H1 (cell line): ENCODE data around the gene TDRD9. TPM values are rescaled to one million over a fixed set of nuclear protein-coding genes. Genes with fewer than 3 reads are reported as not detected.

Experiments used
- CTCF ChIA-PET: fragments of 300-600 bp; sonication (Branson Sonifier 250); formaldehyde crosslinking; loops from one replicate; lab custom pipeline; 2021; ENCODE audit not compliant: partially characterized antibody; lab: Charles Lee
- POLR2A ChIA-PET: fragments of 300-600 bp; sonication (Branson Sonifier 250); formaldehyde crosslinking; loops from one replicate; lab custom pipeline; 2021; ENCODE audit warnings: inconsistent platforms; ENCODE audit not compliant: partially characterized antibody; lab: Charles Lee
- DNase-seq, 2 experiments: peaks; one replicate each; pipeline versions ENCODE4 v3.0.0 to v3.0.0-alpha.2; 2010 to 2022; ENCODE audit warnings: low spot score in 2 of 2, low read depth in 1 of 2, mixed read lengths in 1 of 2
- FAIRE-seq: peaks from 2 replicates; lab custom pipeline; 2011; peaks lifted over from hg19 to GRCh38; lab: Jason Lieb, UNC
- H2AFZ ChIP-seq: 2 replicates; pipeline ENCODE4 v1.8.1; 2012; ENCODE audit warnings: low read length, inconsistent platforms
- H2AK5ac ChIP-seq: 2 replicates; pipeline ENCODE4 v1.6.1; 2013; ENCODE audit warnings: low read depth, low read length
- H2BK120ac ChIP-seq: replicated peaks from 2 replicates; pipeline ENCODE3; 2013; ENCODE audit warnings: low read depth, low read length, inconsistent platforms
- H2BK12ac ChIP-seq: 2 replicates; pipeline ENCODE4 v1.6.1; 2013; ENCODE audit warnings: low read depth, low read length
- H2BK15ac ChIP-seq: 2 replicates; pipeline ENCODE4 v1.6.1; 2013; ENCODE audit warnings: low read length
- H2BK20ac ChIP-seq: 2 replicates; pipeline ENCODE4 v1.6.1; 2013; ENCODE audit warnings: low read length
- H2BK5ac ChIP-seq: 2 replicates; pipeline ENCODE4 v1.6.1; 2013; ENCODE audit warnings: low read depth, low read length
- H3K14ac ChIP-seq: 2 replicates; pipeline ENCODE4 v1.6.1; 2013; ENCODE audit warnings: inconsistent platforms; ENCODE audit not compliant: insufficient read length
- H3K18ac ChIP-seq: 2 replicates; pipeline ENCODE4 v1.6.1; 2013; ENCODE audit warnings: low read length; ENCODE audit errors: extremely low read depth
- H3K23ac ChIP-seq: 2 replicates; pipeline ENCODE4 v1.6.1; 2013; ENCODE audit warnings: inconsistent platforms; ENCODE audit not compliant: insufficient read length
- H3K23me2 ChIP-seq: 2 replicates; pipeline ENCODE4 v1.6.1; 2013; ENCODE audit warnings: low read depth, low read length
- H3K27ac ChIP-seq: 2 replicates; pipeline ENCODE4 v1.6.1; 2011; ENCODE audit warnings: low read depth, low read length, inconsistent platforms
- H3K27me3 ChIP-seq, 4 experiments: replicated peaks in 1 of 4; 1 replicate in 1 of 4; 2 replicates in 3 of 4; pipeline versions ENCODE4 v1.6.1 to v1.8.1; 2011 to 2013; ENCODE audit warnings: low read length in 3 of 4, mild to moderate bottlenecking in 3 of 4, inconsistent platforms in 2 of 4, mixed read lengths in 2 of 4, moderate library complexity in 1 of 4; ENCODE audit not compliant: control insufficient read depth in 3 of 4, insufficient read depth in 3 of 4; ENCODE audit errors: extremely low read depth in 1 of 4
- H3K36me3 ChIP-seq, 4 experiments: 2 replicates each; pipeline versions ENCODE4 v1.6.1 to v1.8.1; 2011 to 2013; ENCODE audit warnings: mild to moderate bottlenecking in 4 of 4, low read length in 3 of 4, moderate library complexity in 2 of 4, control low read depth in 1 of 4, inconsistent platforms in 1 of 4; ENCODE audit not compliant: insufficient read depth in 4 of 4, control insufficient read depth in 2 of 4
- H3K4ac ChIP-seq: replicated peaks from 2 replicates; pipeline ENCODE3; 2013; ENCODE audit warnings: low read length, low read depth, mixed read lengths, inconsistent platforms; ENCODE audit not compliant: insufficient read length
- H3K4me1 ChIP-seq, 4 experiments: replicated peaks in 1 of 4; 1 replicate in 1 of 4; 2 replicates in 3 of 4; pipeline versions ENCODE4 v1.6.1 to v1.8.1; 2011 to 2013; ENCODE audit warnings: low read length in 3 of 4, inconsistent platforms in 2 of 4, mixed read lengths in 1 of 4; ENCODE audit not compliant: insufficient read depth in 4 of 4, control insufficient read depth in 3 of 4
- H3K4me2 ChIP-seq, 2 experiments: 2 replicates each; pipeline versions ENCODE4 v1.6.1 to v1.8.1; 2011 to 2013; ENCODE audit warnings: low read depth in 2 of 2, low read length in 2 of 2, control low read depth in 1 of 2, inconsistent platforms in 1 of 2, mild to moderate bottlenecking in 1 of 2; ENCODE audit not compliant: insufficient read depth in 1 of 2
- H3K4me3 ChIP-seq, 4 experiments: fragments of 200-600, 300-600 bp in 1 of 4; sonication (generic), shearing (Covaris generic), sonication (Bioruptor Twin) in 1 of 4; 2 replicates each; pipeline versions ENCODE4 v1.5.1 to v1.8.1; 2011 to 2016; ENCODE audit warnings: low read length in 4 of 4, low read depth in 3 of 4, control low read depth in 2 of 4, inconsistent platforms in 2 of 4, mild to moderate bottlenecking in 2 of 4, mixed read lengths in 1 of 4, moderate library complexity in 1 of 4; ENCODE audit not compliant: insufficient read depth in 2 of 4; ENCODE audit errors: extremely low read depth in 1 of 4
- H3K56ac ChIP-seq: replicated peaks from 2 replicates; pipeline ENCODE3; 2013; ENCODE audit warnings: low read depth, mild to moderate bottlenecking, mixed read lengths, low read length, inconsistent platforms; ENCODE audit not compliant: insufficient read length
- H3K79me1 ChIP-seq: 2 replicates; pipeline ENCODE4 v1.6.1; 2013; ENCODE audit warnings: low read depth, low read length, control low read depth
- H3K79me2 ChIP-seq, 2 experiments: 2 replicates each; pipeline versions ENCODE4 v1.6.1 to v1.8.1; 2012 to 2013; ENCODE audit warnings: low read length in 2 of 2, mild to moderate bottlenecking in 2 of 2, inconsistent platforms in 1 of 2; ENCODE audit not compliant: insufficient read depth in 2 of 2, control insufficient read depth in 1 of 2
- H3K9ac ChIP-seq, 4 experiments: replicated peaks in 1 of 4; 1 replicate in 1 of 4; 2 replicates in 3 of 4; pipeline versions ENCODE4 v1.6.1 to v1.8.1; 2011 to 2013; ENCODE audit warnings: low read depth in 3 of 4, low read length in 3 of 4, control low read depth in 2 of 4, mild to moderate bottlenecking in 2 of 4, moderate library complexity in 2 of 4, inconsistent platforms in 1 of 4; ENCODE audit errors: extremely low read depth in 1 of 4
- H3K9me3 ChIP-seq, 2 experiments: 2 replicates each; pipeline versions ENCODE4 v1.6.1 to v1.8.1; 2012 to 2013; ENCODE audit warnings: mild to moderate bottlenecking in 2 of 2, moderate library complexity in 2 of 2, control low read depth in 1 of 2, inconsistent platforms in 1 of 2, low read depth in 1 of 2, low read length in 1 of 2, mixed read lengths in 1 of 2; ENCODE audit not compliant: insufficient read depth in 2 of 2
- H4K20me1 ChIP-seq, 2 experiments: replicated peaks in 1 of 2; 2 replicates each; pipeline versions ENCODE3 to v1.8.1; 2011 to 2013; ENCODE audit warnings: inconsistent platforms in 2 of 2, low read length in 2 of 2, mild to moderate bottlenecking in 1 of 2; ENCODE audit not compliant: insufficient read depth in 2 of 2, control insufficient read depth in 1 of 2
- H4K5ac ChIP-seq: 2 replicates; pipeline ENCODE4 v1.6.1; 2013; ENCODE audit warnings: low read length, low read depth, mixed read lengths, inconsistent platforms; ENCODE audit not compliant: insufficient read length
- H4K8ac ChIP-seq: 2 replicates; pipeline ENCODE4 v1.8.0; 2013; ENCODE audit warnings: mild to moderate bottlenecking, moderate library complexity, low read length, inconsistent platforms; ENCODE audit not compliant: insufficient read depth; ENCODE audit errors: extremely low read depth
- H4K91ac ChIP-seq: replicated peaks from 2 replicates; pipeline ENCODE3; 2013; ENCODE audit warnings: low read length, mixed read lengths, inconsistent platforms; ENCODE audit not compliant: insufficient read length
- POLR2A ChIP-seq, 2 experiments: IDR thresholded peaks; 1 replicate in 1 of 2; 2 replicates in 1 of 2; pipeline ENCODE4 v1.6.1; 2011; ENCODE audit warnings: low read depth in 2 of 2, low read length in 2 of 2, mild to moderate bottlenecking in 2 of 2; ENCODE audit errors: control extremely low read depth in 1 of 2
- RFX5 ChIP-seq: IDR thresholded peaks from 2 replicates; pipeline ENCODE4 v1.6.1; 2011; ENCODE audit warnings: low read depth, low read length, improper control_type of control experiment, borderline replicate concordance
- WGBS, 2 experiments: shearing (Covaris generic) in 1 of 2; methylation state at CpG; one replicate each; pipeline versions ENCODE4 v1.1.6 to v1.1.7; 2013 to 2015; ENCODE audit warnings: low lambda C conversion rate in 2 of 2, mixed read lengths in 2 of 2, inconsistent platforms in 1 of 2, low coverage in 1 of 2, missing lambda C conversion rate in 1 of 2; ENCODE audit not compliant: insufficient replicate concordance in 2 of 2, insufficient coverage in 1 of 2, insufficient read length in 1 of 2; ENCODE audit errors: extremely low coverage in 1 of 2, missing lambda C conversion rate in 1 of 2; 5-methylcytosine and 5-hydroxymethylcytosine counted together
- polyA plus RNA-seq, 7 experiments: library from polyadenylated mRNA; depleted of rRNA in 3 of 7; stranded (reverse) in 5 of 7; unstranded in 2 of 7; fragments of >200 nt in 5 of 7; fragments of 200-250 nt in 2 of 7; gene quantifications; 1 replicate in 5 of 7; 2 replicates in 1 of 7; 4 replicates in 1 of 7; pipeline versions ENCODE4 v1.2.1 to v1.2.3, GENCODE V29; 2011 to 2013; ENCODE audit warnings: missing spikeins in 2 of 7, mixed read lengths in 2 of 7
- total RNA-seq: library from RNA; stranded (reverse); fragmentation: NEBNext Ultra II Directional; extraction: Animal tissue kit (Norgen Biotek cat#: 25700); gene quantifications from 2 replicates; pipeline ENCODE4 v1.2.1, GENCODE V29; 2021

The TDRD9 gene
- total and polyA plus RNA-seq, 2 of the 8 experiments (the other 6 are each of a cell fraction or from before 2014, with no cell fraction given): not detected

DNA sequence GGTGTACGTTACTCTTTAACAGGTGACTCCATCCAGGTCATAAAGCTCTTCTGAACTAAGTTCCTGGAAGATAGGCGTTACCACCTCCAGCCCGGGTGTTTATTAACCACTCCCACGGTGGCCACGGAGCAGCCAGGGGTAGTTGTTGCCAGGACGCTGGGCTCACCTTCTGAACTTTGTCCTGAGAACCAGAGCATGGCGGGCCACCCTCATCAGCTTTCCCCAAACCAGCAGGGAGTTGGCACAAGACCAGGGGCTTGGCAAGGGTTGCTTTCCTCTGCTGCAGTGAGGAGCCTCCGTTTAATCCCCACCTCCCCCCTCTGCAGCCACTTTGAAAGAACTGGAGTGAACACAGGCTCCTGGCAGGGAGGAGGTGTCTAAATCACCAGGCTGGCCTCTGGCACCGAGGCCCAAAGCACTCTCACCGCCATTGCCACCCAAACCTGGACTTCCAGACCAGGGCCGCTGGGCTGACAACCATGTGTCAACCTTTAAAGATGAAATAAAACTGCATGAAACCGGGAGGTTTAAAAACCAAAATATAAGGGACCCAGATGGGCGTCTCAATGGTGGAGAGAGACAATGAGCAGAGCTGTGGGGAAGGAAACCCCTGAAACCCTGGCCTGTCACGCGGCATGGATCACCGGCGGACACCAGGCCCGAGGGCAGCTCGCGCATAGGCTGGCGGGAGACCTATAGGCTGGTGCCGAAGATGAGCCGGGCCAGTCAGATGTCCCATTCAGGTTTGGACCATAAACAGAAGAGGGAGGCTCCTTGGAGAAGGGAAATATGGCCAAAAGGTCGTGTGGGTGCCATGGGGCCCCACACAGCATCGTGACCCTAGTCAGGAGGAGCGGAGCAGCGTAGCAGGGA lies 30.9 kb upstream of the TDRD9 start:
- H2BK120ac ChIP-seq: no peak overlapping the region
- H3K18ac ChIP-seq: no peak overlapping the region
- H3K56ac ChIP-seq: no peak overlapping the region
- no peaks in the 10 kb centered on the region for H3K23me2 ChIP-seq
- H3K79me2 ChIP-seq: no peaks in the 10 kb centered on the region
- H4K5ac ChIP-seq: no peak overlapping the region
- no peak overlapping the region for H2BK20ac ChIP-seq
- H3K23ac ChIP-seq: no peak overlapping the region
- CTCF ChIA-PET: interaction anchor here (0.5 to 3.9 kb wide), 9 partner anchors 10 to 180 kb away, joined by 3 to 23 read pairs (median 3); no protein-coding TSS in a partner anchor
- H2BK12ac ChIP-seq: peak overlapping the region; percentile 50; the same call in 1 of the 2 replicates
- FAIRE-seq (no peak), DNase-seq (no peak)
- no peak overlapping the region for H4K91ac ChIP-seq
- WGBS, 2 experiments: 86% methylated on average over 26 of the region's 27 CpGs; no CpG with 5 or more reads in 1 of the 2 experiments
- H3K4me1 ChIP-seq: no peaks in the 10 kb centered on the region
- no peak overlapping the region for H3K14ac ChIP-seq
- H2AFZ ChIP-seq: no peak overlapping the region
- H3K36me3 ChIP-seq: no peaks in the 10 kb centered on the region
- no peak overlapping the region for H2BK15ac ChIP-seq
- H2BK5ac ChIP-seq: no peak overlapping the region
- POLR2A ChIA-PET: no interaction called here
- H3K9ac ChIP-seq: no peak overlapping the region
- no peak overlapping the region for H3K4me2 ChIP-seq
- no peak overlapping the region for H2AK5ac ChIP-seq
- H4K8ac ChIP-seq: no peak overlapping the region
- TF ChIP-seq RFX5 (no peak), POLR2A (IDR thresholded peaks at IDR 0.05; ENCODE audit: control extremely low read depth in 1 of 2, low read depth in 2 of 2, low read length in 2 of 2) (no peak)
- H3K27me3 ChIP-seq: no peaks in the 10 kb centered on the region
- H3K79me1 ChIP-seq: no peaks in the 10 kb centered on the region
- no peak overlapping the region for H3K27ac ChIP-seq
- no peaks in the 10 kb centered on the region for H4K20me1 ChIP-seq
- H3K4me3 ChIP-seq: no peak overlapping the region
- no peak overlapping the region for H3K4ac ChIP-seq
- peaks cover 0 to 3% of the 10 kb centered on the region in 2 experiments; a peak in 1 of 4 replicates for H3K9me3 ChIP-seq
